ENCODE measurements around the gene OR1A2.

The OR1A2 gene

DNA sequence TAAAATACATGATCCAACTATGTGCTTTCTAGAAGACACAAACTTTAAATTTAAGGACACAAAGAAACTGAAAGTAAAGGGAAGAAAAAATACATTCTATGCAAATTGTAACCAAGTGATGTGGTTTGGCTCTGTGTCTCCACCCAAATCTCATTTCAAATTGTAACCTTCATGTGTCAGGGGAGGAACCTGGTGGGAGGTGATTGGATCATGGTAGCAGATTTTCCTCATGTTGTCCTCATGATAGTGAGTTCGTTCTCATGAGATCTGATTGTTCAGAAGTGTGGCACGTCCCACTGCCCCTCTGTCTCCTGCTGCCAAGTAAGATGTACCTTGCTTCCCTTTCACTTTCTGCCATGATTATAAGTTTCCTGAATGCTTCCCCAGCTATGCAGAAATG is 25.2 kb downstream of the OR1A2 start:
- TF ChIP-seq, protein P1, sequence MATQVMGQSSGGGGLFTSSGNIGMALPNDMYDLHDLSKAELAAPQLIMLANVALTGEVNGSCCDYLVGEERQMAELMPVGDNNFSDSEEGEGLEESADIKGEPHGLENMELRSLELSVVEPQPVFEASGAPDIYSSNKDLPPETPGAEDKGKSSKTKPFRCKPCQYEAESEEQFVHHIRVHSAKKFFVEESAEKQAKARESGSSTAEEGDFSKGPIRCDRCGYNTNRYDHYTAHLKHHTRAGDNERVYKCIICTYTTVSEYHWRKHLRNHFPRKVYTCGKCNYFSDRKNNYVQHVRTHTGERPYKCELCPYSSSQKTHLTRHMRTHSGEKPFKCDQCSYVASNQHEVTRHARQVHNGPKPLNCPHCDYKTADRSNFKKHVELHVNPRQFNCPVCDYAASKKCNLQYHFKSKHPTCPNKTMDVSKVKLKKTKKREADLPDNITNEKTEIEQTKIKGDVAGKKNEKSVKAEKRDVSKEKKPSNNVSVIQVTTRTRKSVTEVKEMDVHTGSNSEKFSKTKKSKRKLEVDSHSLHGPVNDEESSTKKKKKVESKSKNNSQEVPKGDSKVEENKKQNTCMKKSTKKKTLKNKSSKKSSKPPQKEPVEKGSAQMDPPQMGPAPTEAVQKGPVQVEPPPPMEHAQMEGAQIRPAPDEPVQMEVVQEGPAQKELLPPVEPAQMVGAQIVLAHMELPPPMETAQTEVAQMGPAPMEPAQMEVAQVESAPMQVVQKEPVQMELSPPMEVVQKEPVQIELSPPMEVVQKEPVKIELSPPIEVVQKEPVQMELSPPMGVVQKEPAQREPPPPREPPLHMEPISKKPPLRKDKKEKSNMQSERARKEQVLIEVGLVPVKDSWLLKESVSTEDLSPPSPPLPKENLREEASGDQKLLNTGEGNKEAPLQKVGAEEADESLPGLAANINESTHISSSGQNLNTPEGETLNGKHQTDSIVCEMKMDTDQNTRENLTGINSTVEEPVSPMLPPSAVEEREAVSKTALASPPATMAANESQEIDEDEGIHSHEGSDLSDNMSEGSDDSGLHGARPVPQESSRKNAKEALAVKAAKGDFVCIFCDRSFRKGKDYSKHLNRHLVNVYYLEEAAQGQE (IDR thresholded peaks at IDR 0.05; ENCODE audit: insufficient read depth in 1 of 2, low read depth in 2 of 2, low read length in 2 of 2) = no peak
- TF ChIP-seq FOXP2 (optimal IDR thresholded peaks at IDR 0.05; ENCODE audit: borderline replicate concordance, extremely low read depth, extremely low read length, insufficient read depth) = no peak
- TF ChIP-seq TAF1 (IDR thresholded peaks at IDR 0.05; ENCODE audit: borderline replicate concordance, insufficient read depth, low read length) = no peak
- no peak for TF ChIP-seq POLR2AphosphoS5 (IDR thresholded peaks at IDR 0.05; ENCODE audit: low read depth, low read length)
- TF ChIP-seq SIN3A (IDR thresholded peaks at IDR 0.05; ENCODE audit: borderline replicate concordance, insufficient read depth, low read length) = no peak
